Tongue (tissue), 2 donors: ENCODE measurements around the gene CEP63. TPM values are rescaled to one million over a fixed set of nuclear protein-coding genes. Genes with fewer than 3 reads are reported as not detected.
"Not testable (repeated sequence)": the region's sequence is repeated elsewhere in the genome, so short reads cannot be mapped to it uniquely, and the experiment has no call there.

Source experiments
- DNase-seq: peaks from one replicate; pipeline ENCODE4 v3.0.0-alpha.2; 2015
- total RNA-seq: library from RNA; depleted of rRNA; stranded (reverse); fragments of >200 nt; gene quantifications from one replicate; pipeline ENCODE4 v1.2.3, GENCODE V29; 2014

CEP63 gene
- total RNA-seq, 1 donor from 2014 or later: 28.9 TPM

GRCh38 chr3:134517791-134518190 lies 31.9 kb downstream of the CEP63 start:
- DNase-seq: no peak

- no peak for DNase-seq
Measured at GRCh38 chr3:134522541-134522940, 36.7 kb downstream of the CEP63 start.

- no peak for DNase-seq
Measured at GRCh38 chr3:134525293-134525692, 39.4 kb downstream of the CEP63 start.

GRCh38 chr3:134526319-134526718 lies 40.5 kb downstream of the CEP63 start:
- no peak for DNase-seq

- DNase-seq: no peak
Measured at GRCh38 chr3:134527037-134527436, 41.2 kb downstream of the CEP63 start.

GRCh38 chr3:134527538-134528186 lies 41.8 kb downstream of the CEP63 start:
- no peak for DNase-seq

- no peak for DNase-seq
Measured at GRCh38 chr3:134533493-134533892, 47.6 kb downstream of the CEP63 start.

GRCh38 chr3:134535186-134535970 lies 49.5 kb downstream of the CEP63 start:
- no peak for DNase-seq

- no peak for DNase-seq
Measured at GRCh38 chr3:134536781-134537180, 50.9 kb downstream of the CEP63 start.

- no peak for DNase-seq
Measured at GRCh38 chr3:134542287-134542958, 56.6 kb downstream of the CEP63 start.

GRCh38 chr3:134543113-134543512 lies 57.3 kb downstream of the CEP63 start:
- no peak for DNase-seq

GRCh38 chr3:134544316-134544715 lies 58.5 kb downstream of the CEP63 start:
- DNase-seq: no peak

GRCh38 chr3:134544783-134545182 lies 58.9 kb downstream of the CEP63 start:
- DNase-seq: not testable (repeated sequence)

GRCh38 chr3:134545818-134546217 lies 60.0 kb downstream of the CEP63 start:
- no peak for DNase-seq

GRCh38 chr3:134552784-134553183 lies 66.9 kb downstream of the CEP63 start:
- DNase-seq: no peak

- no peak for DNase-seq
Measured at GRCh38 chr3:134559591-134559990, 73.7 kb downstream of the CEP63 start.

GRCh38 chr3:134562055-134562454 lies 76.2 kb downstream of the CEP63 start:
- no peak for DNase-seq

GRCh38 chr3:134563601-134564000 lies 77.7 kb downstream of the CEP63 start:
- DNase-seq: no peak

GRCh38 chr3:134564991-134565390 lies 79.1 kb downstream of the CEP63 start:
- no peak for DNase-seq

- DNase-seq: no peak
Measured at GRCh38 chr3:134567605-134568004, 81.7 kb downstream of the CEP63 start.

GRCh38 chr3:134568790-134569189 lies 82.9 kb downstream of the CEP63 start:
- DNase-seq: no peak

GRCh38 chr3:134569899-134570298 lies 84.0 kb downstream of the CEP63 start:
- DNase-seq: not testable (repeated sequence)

- DNase-seq: no peak
Measured at GRCh38 chr3:134576426-134576825, 90.6 kb downstream of the CEP63 start.
